H1 (cell line): ENCODE measurements around the gene HERC3. TPM values are rescaled to one million over a fixed set of nuclear protein-coding genes. Genes with fewer than 3 reads are reported as not detected.

Source experiments
- CTCF ChIA-PET: fragments of 300-600 bp; sonication (Branson Sonifier 250); formaldehyde crosslinking; loops from one replicate; lab custom pipeline; 2021; ENCODE audit not compliant: partially characterized antibody; lab: Charles Lee
- POLR2A ChIA-PET: fragments of 300-600 bp; sonication (Branson Sonifier 250); formaldehyde crosslinking; loops from one replicate; lab custom pipeline; 2021; ENCODE audit warnings: inconsistent platforms; ENCODE audit not compliant: partially characterized antibody; lab: Charles Lee
- DNase-seq, 2 experiments: peaks; one replicate each; pipeline versions ENCODE4 v3.0.0 to v3.0.0-alpha.2; 2010 to 2022; ENCODE audit warnings: low spot score in 2 of 2, low read depth in 1 of 2, mixed read lengths in 1 of 2
- FAIRE-seq: peaks from 2 replicates; lab custom pipeline; 2011; peaks lifted over from hg19 to GRCh38; lab: Jason Lieb, UNC
- H2AFZ ChIP-seq: 2 replicates; pipeline ENCODE4 v1.8.1; 2012; ENCODE audit warnings: low read length, inconsistent platforms
- H2AK5ac ChIP-seq: 2 replicates; pipeline ENCODE4 v1.6.1; 2013; ENCODE audit warnings: low read depth, low read length
- H2BK120ac ChIP-seq: replicated peaks from 2 replicates; pipeline ENCODE3; 2013; ENCODE audit warnings: low read depth, low read length, inconsistent platforms
- H2BK12ac ChIP-seq: 2 replicates; pipeline ENCODE4 v1.6.1; 2013; ENCODE audit warnings: low read depth, low read length
- H2BK15ac ChIP-seq: 2 replicates; pipeline ENCODE4 v1.6.1; 2013; ENCODE audit warnings: low read length
- H2BK20ac ChIP-seq: 2 replicates; pipeline ENCODE4 v1.6.1; 2013; ENCODE audit warnings: low read length
- H2BK5ac ChIP-seq: 2 replicates; pipeline ENCODE4 v1.6.1; 2013; ENCODE audit warnings: low read depth, low read length
- H3K14ac ChIP-seq: 2 replicates; pipeline ENCODE4 v1.6.1; 2013; ENCODE audit warnings: inconsistent platforms; ENCODE audit not compliant: insufficient read length
- H3K18ac ChIP-seq: 2 replicates; pipeline ENCODE4 v1.6.1; 2013; ENCODE audit warnings: low read length; ENCODE audit errors: extremely low read depth
- H3K23ac ChIP-seq: 2 replicates; pipeline ENCODE4 v1.6.1; 2013; ENCODE audit warnings: inconsistent platforms; ENCODE audit not compliant: insufficient read length
- H3K23me2 ChIP-seq: 2 replicates; pipeline ENCODE4 v1.6.1; 2013; ENCODE audit warnings: low read depth, low read length
- H3K27ac ChIP-seq: 2 replicates; pipeline ENCODE4 v1.6.1; 2011; ENCODE audit warnings: low read depth, low read length, inconsistent platforms
- H3K27me3 ChIP-seq, 4 experiments: replicated peaks in 1 of 4; 1 replicate in 1 of 4; 2 replicates in 3 of 4; pipeline versions ENCODE4 v1.6.1 to v1.8.1; 2011 to 2013; ENCODE audit warnings: low read length in 3 of 4, mild to moderate bottlenecking in 3 of 4, inconsistent platforms in 2 of 4, mixed read lengths in 2 of 4, moderate library complexity in 1 of 4; ENCODE audit not compliant: control insufficient read depth in 3 of 4, insufficient read depth in 3 of 4; ENCODE audit errors: extremely low read depth in 1 of 4
- H3K36me3 ChIP-seq, 4 experiments: 2 replicates each; pipeline versions ENCODE4 v1.6.1 to v1.8.1; 2011 to 2013; ENCODE audit warnings: mild to moderate bottlenecking in 4 of 4, low read length in 3 of 4, moderate library complexity in 2 of 4, control low read depth in 1 of 4, inconsistent platforms in 1 of 4; ENCODE audit not compliant: insufficient read depth in 4 of 4, control insufficient read depth in 2 of 4
- H3K4ac ChIP-seq: replicated peaks from 2 replicates; pipeline ENCODE3; 2013; ENCODE audit warnings: low read length, low read depth, mixed read lengths, inconsistent platforms; ENCODE audit not compliant: insufficient read length
- H3K4me1 ChIP-seq, 4 experiments: replicated peaks in 1 of 4; 1 replicate in 1 of 4; 2 replicates in 3 of 4; pipeline versions ENCODE4 v1.6.1 to v1.8.1; 2011 to 2013; ENCODE audit warnings: low read length in 3 of 4, inconsistent platforms in 2 of 4, mixed read lengths in 1 of 4; ENCODE audit not compliant: insufficient read depth in 4 of 4, control insufficient read depth in 3 of 4
- H3K4me2 ChIP-seq, 2 experiments: 2 replicates each; pipeline versions ENCODE4 v1.6.1 to v1.8.1; 2011 to 2013; ENCODE audit warnings: low read depth in 2 of 2, low read length in 2 of 2, control low read depth in 1 of 2, inconsistent platforms in 1 of 2, mild to moderate bottlenecking in 1 of 2; ENCODE audit not compliant: insufficient read depth in 1 of 2
- H3K4me3 ChIP-seq, 4 experiments: fragments of 200-600, 300-600 bp in 1 of 4; sonication (generic), shearing (Covaris generic), sonication (Bioruptor Twin) in 1 of 4; 2 replicates each; pipeline versions ENCODE4 v1.5.1 to v1.8.1; 2011 to 2016; ENCODE audit warnings: low read length in 4 of 4, low read depth in 3 of 4, control low read depth in 2 of 4, inconsistent platforms in 2 of 4, mild to moderate bottlenecking in 2 of 4, mixed read lengths in 1 of 4, moderate library complexity in 1 of 4; ENCODE audit not compliant: insufficient read depth in 2 of 4; ENCODE audit errors: extremely low read depth in 1 of 4
- H3K56ac ChIP-seq: replicated peaks from 2 replicates; pipeline ENCODE3; 2013; ENCODE audit warnings: low read depth, mild to moderate bottlenecking, mixed read lengths, low read length, inconsistent platforms; ENCODE audit not compliant: insufficient read length
- H3K79me1 ChIP-seq: 2 replicates; pipeline ENCODE4 v1.6.1; 2013; ENCODE audit warnings: low read depth, low read length, control low read depth
- H3K79me2 ChIP-seq, 2 experiments: 2 replicates each; pipeline versions ENCODE4 v1.6.1 to v1.8.1; 2012 to 2013; ENCODE audit warnings: low read length in 2 of 2, mild to moderate bottlenecking in 2 of 2, inconsistent platforms in 1 of 2; ENCODE audit not compliant: insufficient read depth in 2 of 2, control insufficient read depth in 1 of 2
- H3K9ac ChIP-seq, 4 experiments: replicated peaks in 1 of 4; 1 replicate in 1 of 4; 2 replicates in 3 of 4; pipeline versions ENCODE4 v1.6.1 to v1.8.1; 2011 to 2013; ENCODE audit warnings: low read depth in 3 of 4, low read length in 3 of 4, control low read depth in 2 of 4, mild to moderate bottlenecking in 2 of 4, moderate library complexity in 2 of 4, inconsistent platforms in 1 of 4; ENCODE audit errors: extremely low read depth in 1 of 4
- H3K9me3 ChIP-seq, 2 experiments: 2 replicates each; pipeline versions ENCODE4 v1.6.1 to v1.8.1; 2012 to 2013; ENCODE audit warnings: mild to moderate bottlenecking in 2 of 2, moderate library complexity in 2 of 2, control low read depth in 1 of 2, inconsistent platforms in 1 of 2, low read depth in 1 of 2, low read length in 1 of 2, mixed read lengths in 1 of 2; ENCODE audit not compliant: insufficient read depth in 2 of 2
- H4K20me1 ChIP-seq, 2 experiments: replicated peaks in 1 of 2; 2 replicates each; pipeline versions ENCODE3 to v1.8.1; 2011 to 2013; ENCODE audit warnings: inconsistent platforms in 2 of 2, low read length in 2 of 2, mild to moderate bottlenecking in 1 of 2; ENCODE audit not compliant: insufficient read depth in 2 of 2, control insufficient read depth in 1 of 2
- H4K5ac ChIP-seq: 2 replicates; pipeline ENCODE4 v1.6.1; 2013; ENCODE audit warnings: low read length, low read depth, mixed read lengths, inconsistent platforms; ENCODE audit not compliant: insufficient read length
- H4K8ac ChIP-seq: 2 replicates; pipeline ENCODE4 v1.8.0; 2013; ENCODE audit warnings: mild to moderate bottlenecking, moderate library complexity, low read length, inconsistent platforms; ENCODE audit not compliant: insufficient read depth; ENCODE audit errors: extremely low read depth
- H4K91ac ChIP-seq: replicated peaks from 2 replicates; pipeline ENCODE3; 2013; ENCODE audit warnings: low read length, mixed read lengths, inconsistent platforms; ENCODE audit not compliant: insufficient read length
- BACH1 ChIP-seq: IDR thresholded peaks from 2 replicates; pipeline ENCODE4 v1.6.1; 2012; ENCODE audit warnings: low read length, improper control_type of control experiment
- BCL11A ChIP-seq, 2 experiments: IDR thresholded peaks; one replicate each; pipeline ENCODE4 v1.6.1; 2011; ENCODE audit warnings: low read depth in 2 of 2, low read length in 2 of 2, mild to moderate bottlenecking in 2 of 2
- CBX5 ChIP-seq: fragments of 300-800, 300-1000 bp; sonication (generic); IDR thresholded peaks from 2 replicates; pipeline ENCODE4 v1.7.1; 2016; ENCODE audit warnings: antibody characterized with exemption, low read length, low read depth
- JUN ChIP-seq: IDR thresholded peaks from 2 replicates; pipeline ENCODE4 v1.6.1; 2011; ENCODE audit warnings: low read depth, mild to moderate bottlenecking, improper control_type of control experiment, low read length
- KDM4A ChIP-seq: IDR thresholded peaks from one replicate; pipeline ENCODE4 v1.7.1; 2012; ENCODE audit warnings: low read depth, mild to moderate bottlenecking, moderate library complexity, low read length, inconsistent platforms; ENCODE audit not compliant: severe bottlenecking
- MAX ChIP-seq: IDR thresholded peaks from 2 replicates; pipeline ENCODE4 v1.6.1; 2012; ENCODE audit warnings: inconsistent platforms
- RAD21 ChIP-seq, 2 experiments: IDR thresholded peaks in 1 of 2; conservative IDR thresholded peaks in 1 of 2; 2 replicates each; pipeline ENCODE4 v1.6.1; 2011; ENCODE audit warnings: low read depth in 2 of 2, low read length in 2 of 2, improper control_type of control experiment in 1 of 2, inconsistent platforms in 1 of 2, mild to moderate bottlenecking in 1 of 2, moderate library complexity in 1 of 2
- RBBP5 ChIP-seq: IDR thresholded peaks from 2 replicates; pipeline ENCODE4 v1.7.1; 2012; ENCODE audit warnings: low read depth, mild to moderate bottlenecking, inconsistent platforms, low read length, moderate library complexity, borderline replicate concordance
- SIX5 ChIP-seq: IDR thresholded peaks from 2 replicates; pipeline ENCODE4 v1.6.1; 2011; ENCODE audit warnings: mild to moderate bottlenecking, low read depth, low read length
- TAF7 ChIP-seq: optimal IDR thresholded peaks from 2 replicates; pipeline ENCODE3; 2011; ENCODE audit warnings: low read depth, mild to moderate bottlenecking, inconsistent platforms, low read length, moderate library complexity, borderline replicate concordance
- USF2 ChIP-seq: IDR thresholded peaks from 2 replicates; pipeline ENCODE4 v1.6.1; 2011; ENCODE audit warnings: low read length, improper control_type of control experiment
- YY1 ChIP-seq: IDR thresholded peaks from 2 replicates; pipeline ENCODE4 v1.6.1; 2011; ENCODE audit warnings: low read depth, mild to moderate bottlenecking, low read length
- ZNF274 ChIP-seq: IDR thresholded peaks from 2 replicates; pipeline ENCODE4 v1.7.0; 2012; ENCODE audit warnings: low read length, borderline replicate concordance; ENCODE audit errors: extremely low read depth
- WGBS, 2 experiments: shearing (Covaris generic) in 1 of 2; methylation state at CpG; one replicate each; pipeline versions ENCODE4 v1.1.6 to v1.1.7; 2013 to 2015; ENCODE audit warnings: low lambda C conversion rate in 2 of 2, mixed read lengths in 2 of 2, inconsistent platforms in 1 of 2, low coverage in 1 of 2, missing lambda C conversion rate in 1 of 2; ENCODE audit not compliant: insufficient replicate concordance in 2 of 2, insufficient coverage in 1 of 2, insufficient read length in 1 of 2; ENCODE audit errors: extremely low coverage in 1 of 2, missing lambda C conversion rate in 1 of 2; 5-methylcytosine and 5-hydroxymethylcytosine counted together
- polyA plus RNA-seq, 7 experiments: library from polyadenylated mRNA; depleted of rRNA in 3 of 7; stranded (reverse) in 5 of 7; unstranded in 2 of 7; fragments of >200 nt in 5 of 7; fragments of 200-250 nt in 2 of 7; gene quantifications; 1 replicate in 5 of 7; 2 replicates in 1 of 7; 4 replicates in 1 of 7; pipeline versions ENCODE4 v1.2.1 to v1.2.3, GENCODE V29; 2011 to 2013; ENCODE audit warnings: missing spikeins in 2 of 7, mixed read lengths in 2 of 7
- total RNA-seq: library from RNA; stranded (reverse); fragmentation: NEBNext Ultra II Directional; extraction: Animal tissue kit (Norgen Biotek cat#: 25700); gene quantifications from 2 replicates; pipeline ENCODE4 v1.2.1, GENCODE V29; 2021

Gene HERC3
- total and polyA plus RNA-seq, 2 of the 8 experiments (the other 6 are each of a cell fraction or from before 2014, with no cell fraction given) = 1.4 to 5.7 TPM

- no peak overlapping the region for H3K27ac ChIP-seq
- H4K91ac ChIP-seq = no peak overlapping the region
- H3K79me2 ChIP-seq = no peaks in the 10 kb centered on the region
- H4K20me1 ChIP-seq = no peaks in the 10 kb centered on the region
- H3K9ac ChIP-seq = no peak overlapping the region
- no peak overlapping the region for H3K4me3 ChIP-seq
- no peaks in the 10 kb centered on the region for H3K79me1 ChIP-seq
- CTCF ChIA-PET = interaction anchor here (1.0 to 1.4 kb wide), 5 partner anchors 15 to 79 kb away, joined by 3 to 4 read pairs (median 3); no protein-coding TSS in a partner anchor
- POLR2A ChIA-PET = no interaction called here
- no peak overlapping the region for H2BK120ac ChIP-seq
- no peaks in the 10 kb centered on the region for H3K4me1 ChIP-seq
- no peak overlapping the region for H3K4ac ChIP-seq
- DNase-seq (no peak), FAIRE-seq (no peak)
- H3K4me2 ChIP-seq = no peak overlapping the region
- 91% methylated on average over 4 of the region's 4 CpGs; no CpG with 5 or more reads in 1 of the 2 experiments for WGBS, 2 experiments
- H3K23ac ChIP-seq = no peak overlapping the region
- H2AFZ ChIP-seq = no peak overlapping the region
- no peaks in the 10 kb centered on the region for H3K23me2 ChIP-seq
- H4K5ac ChIP-seq = no peak overlapping the region
- no peak overlapping the region for H4K8ac ChIP-seq
- no peak overlapping the region for H2BK5ac ChIP-seq
- no peak overlapping the region for H3K18ac ChIP-seq
- H3K56ac ChIP-seq = no peak overlapping the region
- H3K14ac ChIP-seq = no peak overlapping the region
- H2AK5ac ChIP-seq = no peak overlapping the region
- no peak overlapping the region for H2BK12ac ChIP-seq
- H2BK20ac ChIP-seq = no peak overlapping the region
- no peaks in the 10 kb centered on the region for H3K27me3 ChIP-seq
- H2BK15ac ChIP-seq = no peak overlapping the region
- H3K36me3 ChIP-seq = peaks cover 2 to 27% (median 15%) of the 10 kb centered on the region in 4 experiments; a peak in 6 of 8 replicates
- H3K9me3 ChIP-seq = no peaks in the 10 kb centered on the region
- TF ChIP-seq BCL11A (IDR thresholded peaks at IDR 0.05; ENCODE audit: low read depth in 2 of 2, low read length in 2 of 2) (no peak), BACH1 (no peak), TAF7 (no peak), YY1 (no peak), MAX (no peak), ZNF274 (no peak), RAD21 (IDR thresholded peaks at IDR 0.05 in 1 of 2, conservative IDR thresholded peaks at IDR 0.05 in 1 of 2; ENCODE audit: low read depth in 2 of 2, low read length in 2 of 2) (no peak), JUN (no peak), SIX5 (no peak), RBBP5 (no peak), CBX5 (no peak), USF2 (no peak), KDM4A (no peak)
These were observed 159.8 kb downstream of the HERC3 start for GRCh38 chr4:88752076-88752463.
